B cell (primary cell): ENCODE measurements around the gene ART5.

ENCODE experiments used
- CTCF ChIP-seq: fragments of 200-600 bp; IDR thresholded peaks from one replicate; pipeline ENCODE4 v1.8.0; 2022; ENCODE audit warnings: antibody characterized with exemption, mild to moderate bottlenecking
- EZH2 ChIP-seq: IDR thresholded peaks from 2 replicates; pipeline ENCODE4 v1.6.1; 2012; ENCODE audit warnings: borderline replicate concordance, low read depth, mild to moderate bottlenecking, moderate library complexity, low read length; ENCODE audit not compliant: insufficient read depth, poor library complexity, severe bottlenecking

GRCh38 chr11:3684129-3684818 lies 42.5 kb upstream of the ART5 start:
- TF ChIP-seq CTCF (no peak), EZH2 (no peak)
